CD14-positive monocyte (primary cell): ENCODE data around the gene TRIM61. TPM values are rescaled to one million over a fixed set of nuclear protein-coding genes. Genes with fewer than 3 reads are reported as not detected.

Experiments used
- DNase-seq, 3 donors: peaks; one replicate each; pipeline ENCODE4 v3.0.0-alpha.2; 2011 to 2022
- H2AFZ ChIP-seq: 2 replicates; pipeline ENCODE4 v1.6.0; 2012; ENCODE audit warnings: mild to moderate bottlenecking, low read depth, low read length, inconsistent platforms; ENCODE audit not compliant: insufficient read depth, poor library complexity, severe bottlenecking
- H3K27ac ChIP-seq, 2 donors: 1 replicate in 1 of 2; 2 replicates in 1 of 2; pipeline ENCODE4 v1.5.1; 2012 to 2013; ENCODE audit warnings: low read length in 2 of 2, control low read depth in 1 of 2, inconsistent platforms in 1 of 2, low read depth in 1 of 2, mild to moderate bottlenecking in 1 of 2
- H3K27me3 ChIP-seq, 2 donors: one replicate each; pipeline versions ENCODE4 v1.6.0 to v1.6.1; 2011 to 2013; ENCODE audit warnings: low read length in 2 of 2; ENCODE audit not compliant: control insufficient read depth in 2 of 2, insufficient read depth in 2 of 2
- H3K36me3 ChIP-seq, 2 donors: replicated peaks in 1 of 2; 1 replicate in 1 of 2; 2 replicates in 1 of 2; pipeline versions ENCODE4 v1.5.1 to v1.6.1; 2012 to 2013; ENCODE audit warnings: low read length in 2 of 2, control low read depth in 1 of 2, inconsistent platforms in 1 of 2, mild to moderate bottlenecking in 1 of 2; ENCODE audit not compliant: insufficient read depth in 2 of 2, control insufficient read depth in 1 of 2
- H3K4me1 ChIP-seq, 2 donors: 1 replicate in 1 of 2; 2 replicates in 1 of 2; pipeline versions ENCODE4 v1.5.1 to v1.6.1; 2012 to 2013; ENCODE audit warnings: low read length in 2 of 2, control low read depth in 1 of 2, inconsistent platforms in 1 of 2, mild to moderate bottlenecking in 1 of 2, moderate library complexity in 1 of 2; ENCODE audit not compliant: insufficient read depth in 2 of 2, control insufficient read depth in 1 of 2
- H3K4me2 ChIP-seq: replicated peaks from 2 replicates; pipeline ENCODE3; 2012; ENCODE audit warnings: low read length, moderate library complexity, mild to moderate bottlenecking; ENCODE audit not compliant: poor library complexity, severe bottlenecking; ENCODE audit errors: extremely low read depth
- H3K4me3 ChIP-seq, 3 experiments: fragments of 200-600 bp in 1 of 3; sonication (generic) in 1 of 3; replicated peaks in 1 of 3; 1 replicate in 2 of 3; 2 replicates in 1 of 3; pipeline ENCODE4 v1.5.1; 2011 to 2013; ENCODE audit warnings: low read length in 3 of 3, mild to moderate bottlenecking in 3 of 3, control low read depth in 2 of 3, low read depth in 2 of 3, inconsistent platforms in 1 of 3, moderate library complexity in 1 of 3
- H3K79me2 ChIP-seq: 2 replicates; pipeline ENCODE4 v1.6.0; 2012; ENCODE audit warnings: mild to moderate bottlenecking, control low read depth, inconsistent platforms, low read length, moderate library complexity; ENCODE audit not compliant: insufficient read depth
- H3K9ac ChIP-seq: 2 replicates; pipeline ENCODE4 v1.6.0; 2017; ENCODE audit warnings: low read length, mild to moderate bottlenecking; ENCODE audit not compliant: insufficient read depth, poor library complexity, severe bottlenecking
- H3K9me3 ChIP-seq, 2 donors: replicated peaks in 1 of 2; 1 replicate in 1 of 2; 2 replicates in 1 of 2; pipeline versions ENCODE4 v1.5.1 to v1.6.1; 2012 to 2013; ENCODE audit warnings: low read length in 2 of 2, control low read depth in 1 of 2; ENCODE audit not compliant: control insufficient read depth in 1 of 2, insufficient read depth in 1 of 2
- H4K20me1 ChIP-seq: 2 replicates; pipeline ENCODE4 v1.6.0; 2012; ENCODE audit warnings: mild to moderate bottlenecking, low read length, control low read depth, moderate library complexity; ENCODE audit not compliant: insufficient read depth
- H3K27ac Mint-ChIP-seq, 7 donors: one replicate each; pipeline ENCODE4 v1.8.0; 2020; ENCODE audit warnings: mild to moderate bottlenecking in 7 of 7, mixed read lengths in 7 of 7, moderate library complexity in 6 of 7, inconsistent platforms in 2 of 7
- H3K27me3 Mint-ChIP-seq, 3 donors: one replicate each; pipeline ENCODE4 v1.8.0; 2021 to 2022; ENCODE audit warnings: low read depth in 3 of 3, mild to moderate bottlenecking in 3 of 3, mixed read lengths in 3 of 3, moderate library complexity in 3 of 3, inconsistent platforms in 1 of 3
- H3K36me3 Mint-ChIP-seq, 2 donors: one replicate each; pipeline ENCODE4 v1.8.0; 2020; ENCODE audit warnings: mixed read lengths in 2 of 2, inconsistent platforms in 1 of 2, mild to moderate bottlenecking in 1 of 2
- H3K4me1 Mint-ChIP-seq: one replicate; pipeline ENCODE4 v1.8.0; 2020; ENCODE audit warnings: mild to moderate bottlenecking, mixed read lengths
- H3K4me3 Mint-ChIP-seq, 2 donors: one replicate each; pipeline ENCODE4 v1.8.0; 2020; ENCODE audit warnings: mild to moderate bottlenecking in 2 of 2, mixed read lengths in 2 of 2, moderate library complexity in 1 of 2
- H3K9me3 Mint-ChIP-seq, 7 donors: one replicate each; pipeline ENCODE4 v1.8.0; 2020 to 2022; ENCODE audit warnings: mixed read lengths in 7 of 7, mild to moderate bottlenecking in 6 of 7, moderate library complexity in 6 of 7, inconsistent platforms in 2 of 7
- CTCF ChIP-seq: fragments of 200-600 bp; IDR thresholded peaks from one replicate; pipeline ENCODE4 v1.8.0; 2022; ENCODE audit warnings: antibody characterized with exemption, mild to moderate bottlenecking
- WGBS: methylation state at CpG from one replicate; pipeline ENCODE4 v1.1.5; 2013; ENCODE audit warnings: missing lambda C conversion rate; ENCODE audit not compliant: insufficient coverage; 5-methylcytosine and 5-hydroxymethylcytosine counted together
- intact Hi-C, 2 donors: fragments of 100-400 bp; cut with micrococcal nuclease; formaldehyde crosslinking; loops; one replicate each; pipeline versions ENCODE4 v1.15.0 to v1.15.1; 2023
- polyA plus RNA-seq, 3 donors: library from polyadenylated mRNA; depleted of rRNA in 1 of 3; unstranded in 2 of 3; stranded (reverse) in 1 of 3; fragments of 300-500 nt in 2 of 3; fragments of >200 nt in 1 of 3; fragmentation: Illumina TruSeq in 2 of 3; gene quantifications; 1 replicate in 2 of 3; 2 replicates in 1 of 3; pipeline ENCODE4 v1.2.3, GENCODE V29; 2012 to 2021
- small RNA-seq: library from RNA; depleted of rRNA; stranded (forward); fragments of <200 nt; gene quantifications from one replicate; pipeline ENCODE3, GENCODE V24; 2012; ENCODE audit warnings: low read depth; ENCODE audit not compliant: insufficient read length

TRIM61 gene
- polyA plus RNA-seq, 3 donors: 0.04 TPM; not detected in 2

- no peaks in the 10 kb centered on the region for H3K36me3 Mint-ChIP-seq
- no peak overlapping the region for H3K27ac Mint-ChIP-seq
- H3K4me2 ChIP-seq: no peak overlapping the region
- TF ChIP-seq CTCF: no peak
- no peaks in the 10 kb centered on the region for H3K79me2 ChIP-seq
- no peak overlapping the region for H3K27ac ChIP-seq
- peaks cover 0 to 12% (median 7%) of the 10 kb centered on the region in 7 donors for H3K9me3 Mint-ChIP-seq
- DNase-seq: no peak
- no peak overlapping the region for H3K9ac ChIP-seq
- no peak overlapping the region for H3K4me3 ChIP-seq
- H3K36me3 ChIP-seq: no peaks in the 10 kb centered on the region
- H3K4me3 Mint-ChIP-seq: no peak overlapping the region
- intact Hi-C loops: no loop called here
- no peaks in the 10 kb centered on the region for H3K27me3 ChIP-seq
- H2AFZ ChIP-seq: no peak overlapping the region
- H3K4me1 ChIP-seq: no peaks in the 10 kb centered on the region
- no peaks in the 10 kb centered on the region for H4K20me1 ChIP-seq
- no peaks in the 10 kb centered on the region for H3K9me3 ChIP-seq
- no CpG with 5 or more reads among the region's 3 CpGs for WGBS
- no peaks in the 10 kb centered on the region for H3K4me1 Mint-ChIP-seq
- peaks cover 0 to 9% (median 0%) of the 10 kb centered on the region in 3 donors for H3K27me3 Mint-ChIP-seq
Measured at GRCh38 chr4:164918956-164919355, 58.5 kb downstream of the TRIM61 start.

Small RNAs within 50 kb of the gene (small RNA-seq; reads per million reads assigned to genes)
- not detected for gene AC106872.12

Other genes starting within 250 kb of the TRIM61 start
- gene SMIM31, start 223.5 kb downstream of the TRIM61 start, polyA plus RNA-seq: not detected
- not detected for gene APELA, start 100.5 kb downstream of the TRIM61 start, polyA plus RNA-seq
- not detected for gene TRIM60, start 54.3 kb upstream of the TRIM61 start, polyA plus RNA-seq
- gene TRIM75, start 76.2 kb upstream of the TRIM61 start, polyA plus RNA-seq: not detected
- 10 to 100 TPM in 2 of 3 donors, 1 to 10 TPM in 1; 7.3 to 22.4 (median 15.5) TPM for gene TMEM192, start 135.2 kb upstream of the TRIM61 start, polyA plus RNA-seq
- gene KLHL2, start 229.9 kb upstream of the TRIM61 start, polyA plus RNA-seq: 10 to 100 TPM in 2 of 3 donors, 1 to 10 TPM in 1; 6.9 to 22.6 (median 11.1) TPM